LNCAP (cell line): ENCODE results near the gene MAP2.

Experiments
- CTCF ChIP-seq: fragments of 450-650 bp; IDR thresholded peaks from 2 replicates; pipeline ENCODE4 v1.5.1; 2017; ENCODE audit warnings: mild to moderate bottlenecking

Gene MAP2

GRCh38 chr2:209609531-209609930 is 185.7 kb downstream of the MAP2 start:
- no peak for TF ChIP-seq CTCF

- no peak for TF ChIP-seq CTCF
Observed at GRCh38 chr2:209610631-209611030, 186.8 kb downstream of the MAP2 start.

GRCh38 chr2:209613649-209614305 is 189.9 kb downstream of the MAP2 start:
- no peak for TF ChIP-seq CTCF

GRCh38 chr2:209614690-209615369 is 191.0 kb downstream of the MAP2 start:
- TF ChIP-seq CTCF, result no peak

GRCh38 chr2:209619782-209620181 is 195.9 kb downstream of the MAP2 start:
- no peak for TF ChIP-seq CTCF

GRCh38 chr2:209624192-209624938 is 200.5 kb downstream of the MAP2 start:
- no peak for TF ChIP-seq CTCF

GRCh38 chr2:209629597-209629996 is 205.8 kb downstream of the MAP2 start:
- no peak for TF ChIP-seq CTCF
